Astrocyte of the cerebellum (primary cell): ENCODE measurements around the gene INTS11.

Experiments
- DNase-seq: peaks from one replicate; pipeline ENCODE4 v3.0.0-alpha.2; 2011; ENCODE audit warnings: low read depth
- H3K4me3 ChIP-seq: 2 replicates; pipeline ENCODE4 v1.5.1; 2011; ENCODE audit warnings: mild to moderate bottlenecking, low read depth, low read length, moderate library complexity
- in situ Hi-C: cut with HindIII; loops from 2 replicates; pipeline ENCODE4 v1.10.0; 2017; ENCODE audit warnings: low sequenced_read_pairs
- TF ChIP-seq, protein P1 (sequence below): IDR thresholded peaks from 2 replicates; pipeline ENCODE4 v1.5.1; 2012; ENCODE audit warnings: low read length, low read depth, moderate library complexity, mild to moderate bottlenecking; ENCODE audit errors: missing control alignments

INTS11 gene

DNA sequence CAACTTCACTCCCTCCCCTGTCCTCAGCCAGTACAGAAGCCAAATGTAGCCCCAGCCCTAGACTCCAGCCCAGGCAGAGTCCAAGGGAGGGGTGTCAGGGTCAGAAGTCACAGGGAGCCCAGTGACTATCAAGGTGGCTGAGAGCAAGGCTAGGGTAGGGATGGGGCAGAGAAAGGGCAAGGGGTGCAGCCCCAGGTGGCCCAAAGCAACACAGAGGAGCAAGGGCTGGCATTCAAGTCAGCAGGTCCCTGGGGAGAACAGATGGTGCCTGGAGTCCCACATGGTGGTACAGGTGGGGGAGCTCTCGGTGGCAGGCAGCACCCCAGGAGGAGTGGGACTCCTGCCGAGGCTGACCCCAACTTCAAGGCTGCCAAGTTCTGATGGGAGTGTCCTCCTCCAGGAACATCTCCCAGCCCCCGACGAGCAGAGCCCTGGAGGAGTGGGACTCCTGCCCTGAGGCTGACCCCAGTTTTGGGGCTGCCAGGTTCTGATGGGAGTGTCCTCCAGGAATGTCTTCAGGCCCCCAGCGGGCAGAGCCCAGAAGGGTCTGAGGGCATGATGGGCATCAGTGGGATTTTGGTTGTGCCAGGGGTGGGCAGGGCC, 28.4 kb upstream of the INTS11 start:
- TF ChIP-seq, protein P1, sequence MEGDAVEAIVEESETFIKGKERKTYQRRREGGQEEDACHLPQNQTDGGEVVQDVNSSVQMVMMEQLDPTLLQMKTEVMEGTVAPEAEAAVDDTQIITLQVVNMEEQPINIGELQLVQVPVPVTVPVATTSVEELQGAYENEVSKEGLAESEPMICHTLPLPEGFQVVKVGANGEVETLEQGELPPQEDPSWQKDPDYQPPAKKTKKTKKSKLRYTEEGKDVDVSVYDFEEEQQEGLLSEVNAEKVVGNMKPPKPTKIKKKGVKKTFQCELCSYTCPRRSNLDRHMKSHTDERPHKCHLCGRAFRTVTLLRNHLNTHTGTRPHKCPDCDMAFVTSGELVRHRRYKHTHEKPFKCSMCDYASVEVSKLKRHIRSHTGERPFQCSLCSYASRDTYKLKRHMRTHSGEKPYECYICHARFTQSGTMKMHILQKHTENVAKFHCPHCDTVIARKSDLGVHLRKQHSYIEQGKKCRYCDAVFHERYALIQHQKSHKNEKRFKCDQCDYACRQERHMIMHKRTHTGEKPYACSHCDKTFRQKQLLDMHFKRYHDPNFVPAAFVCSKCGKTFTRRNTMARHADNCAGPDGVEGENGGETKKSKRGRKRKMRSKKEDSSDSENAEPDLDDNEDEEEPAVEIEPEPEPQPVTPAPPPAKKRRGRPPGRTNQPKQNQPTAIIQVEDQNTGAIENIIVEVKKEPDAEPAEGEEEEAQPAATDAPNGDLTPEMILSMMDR = no peak
- no peak overlapping the region for H3K4me3 ChIP-seq
- DNase-seq = no peak
- in situ Hi-C loops = no loop called here

DNA sequence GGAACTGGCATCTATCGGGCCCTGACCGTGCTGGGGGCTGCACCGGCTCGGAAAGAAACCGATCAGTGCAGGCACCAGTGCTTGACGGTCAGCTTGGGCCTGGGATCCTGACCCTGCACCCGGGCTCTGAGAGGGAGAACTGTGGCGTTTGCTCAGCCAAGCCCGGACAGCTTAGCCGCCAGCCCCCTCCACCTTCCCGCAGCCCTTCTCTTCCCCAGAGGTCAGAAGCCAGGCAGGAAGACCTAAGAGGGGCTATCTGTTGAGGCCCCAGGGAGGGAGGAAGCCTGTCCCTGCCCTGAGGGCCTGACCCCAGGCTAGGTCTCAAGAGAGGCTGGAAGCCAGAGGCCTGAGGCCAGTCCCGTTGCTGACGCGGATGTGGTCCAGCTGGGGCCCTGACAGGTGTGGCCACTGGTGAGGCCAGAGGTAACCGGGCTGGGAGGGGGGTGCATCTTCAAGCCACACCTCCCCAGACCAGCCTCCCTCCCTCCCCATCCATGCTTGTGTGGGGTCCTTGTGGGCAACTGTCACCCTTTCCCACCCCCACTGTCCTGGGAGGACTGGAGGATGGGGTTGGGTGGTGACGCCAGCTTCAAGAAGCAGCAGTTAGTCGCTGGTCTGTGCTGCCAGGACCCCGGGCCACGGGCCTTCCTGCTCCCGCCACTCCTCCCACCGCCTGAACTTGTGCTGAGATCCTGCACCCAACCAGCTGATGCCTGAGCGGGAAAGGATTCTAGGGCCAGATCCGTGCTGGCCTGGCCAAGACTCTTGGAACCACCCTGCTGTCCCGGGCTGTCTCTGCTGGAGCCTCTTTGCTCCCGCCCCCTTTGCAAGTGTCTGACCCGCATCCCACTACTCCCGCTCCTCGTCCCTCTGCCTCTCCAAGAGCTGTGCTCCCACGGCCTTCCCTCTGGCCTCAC, 27.3 kb upstream of the INTS11 start:
- in situ Hi-C loops = no loop called here
- no peak for DNase-seq
- TF ChIP-seq, protein P1 = no peak
- H3K4me3 ChIP-seq = no peak overlapping the region

DNA sequence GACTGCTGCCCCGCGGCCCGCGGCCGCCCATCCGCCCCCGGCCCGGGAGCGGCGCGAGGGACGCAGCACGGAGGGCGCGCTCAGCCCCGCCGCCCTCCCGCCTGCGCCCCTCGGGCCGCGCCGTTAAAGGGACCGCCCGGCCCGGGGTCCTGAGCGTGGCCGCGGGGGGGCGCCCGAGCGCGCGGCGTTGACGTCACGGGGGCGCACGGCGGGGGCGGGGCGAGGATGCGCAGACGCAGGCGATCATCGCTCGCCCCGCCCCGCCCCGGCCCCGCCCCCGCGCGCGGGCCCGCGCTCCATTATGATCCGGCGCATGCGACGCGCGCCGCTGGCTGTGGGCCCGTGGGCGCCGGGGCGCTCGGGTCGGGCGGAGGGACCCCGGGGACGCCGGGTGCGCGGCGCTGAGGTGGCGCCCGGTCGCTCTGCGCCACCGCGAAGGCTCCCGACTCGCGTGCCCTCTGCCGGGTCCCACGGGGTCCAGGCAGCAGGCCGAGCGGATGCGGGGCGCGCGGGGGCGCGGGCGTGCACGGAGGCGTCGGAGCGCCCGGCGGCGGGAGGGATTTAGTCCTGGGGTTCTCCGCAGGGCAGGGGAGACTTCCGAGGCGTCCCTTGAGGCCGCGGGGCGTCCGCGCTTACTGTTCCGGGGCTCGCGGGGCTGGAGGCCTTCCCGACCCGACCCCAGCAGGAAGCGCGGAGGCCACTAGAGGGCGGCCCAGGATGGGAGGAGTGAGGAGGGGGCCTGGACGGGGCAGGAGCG, 25.0 kb upstream of the INTS11 start, which contains the start of gene DVL1:
DVL1 (minus strand) TSS at position 163 of the 757 bp plus-strand sequence. CDS start 353 bp downstream, outside the sequence.
- TF ChIP-seq, protein P1 = peak; percentile 41
- in situ Hi-C loops = no loop called here
- no peak for DNase-seq
- peak within 1 kb of the TSS; percentile 66 for H3K4me3 ChIP-seq

DNA sequence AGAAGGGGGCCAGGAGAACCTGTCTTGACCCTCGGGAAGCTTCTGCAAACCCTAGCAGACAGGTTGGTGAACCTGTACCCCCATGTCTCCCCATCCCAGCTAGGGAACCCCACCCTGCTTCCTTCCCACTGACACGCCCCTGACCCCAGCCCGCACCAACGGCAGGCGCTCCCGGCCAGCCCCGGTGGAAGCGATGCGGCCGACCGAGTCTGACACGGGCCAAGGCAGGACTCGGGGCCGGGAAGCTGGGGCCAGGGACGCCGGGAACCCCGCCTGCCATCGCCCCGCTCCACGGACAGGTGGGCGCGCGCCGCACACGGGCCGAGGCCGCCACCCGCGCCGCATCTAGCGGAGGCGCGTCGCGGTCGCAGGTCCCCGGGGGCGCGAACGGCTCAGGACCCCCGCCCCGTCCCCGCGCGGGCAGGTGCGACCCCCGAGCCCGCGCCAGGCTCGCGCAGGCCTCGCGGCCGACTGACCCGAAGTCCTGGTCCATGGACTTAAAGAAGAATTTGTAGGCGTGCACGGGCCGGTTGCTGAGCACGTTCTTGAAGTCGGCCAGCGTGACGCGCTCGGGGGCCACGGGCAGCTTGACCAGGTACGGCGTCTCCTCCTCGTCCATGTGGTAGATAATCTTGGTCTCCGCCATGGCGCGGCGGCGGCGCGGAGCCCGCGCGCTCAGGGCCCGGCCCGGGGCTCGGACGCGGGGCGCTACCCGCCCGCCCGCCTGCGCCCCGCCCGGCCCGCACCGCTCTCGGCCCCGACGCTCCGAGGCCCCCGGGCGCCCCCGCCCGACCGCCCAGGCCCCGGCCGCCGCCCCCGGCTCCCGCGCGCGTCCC, 24.2 kb upstream of the INTS11 start:
- TF ChIP-seq, protein P1 = no peak

DNA sequence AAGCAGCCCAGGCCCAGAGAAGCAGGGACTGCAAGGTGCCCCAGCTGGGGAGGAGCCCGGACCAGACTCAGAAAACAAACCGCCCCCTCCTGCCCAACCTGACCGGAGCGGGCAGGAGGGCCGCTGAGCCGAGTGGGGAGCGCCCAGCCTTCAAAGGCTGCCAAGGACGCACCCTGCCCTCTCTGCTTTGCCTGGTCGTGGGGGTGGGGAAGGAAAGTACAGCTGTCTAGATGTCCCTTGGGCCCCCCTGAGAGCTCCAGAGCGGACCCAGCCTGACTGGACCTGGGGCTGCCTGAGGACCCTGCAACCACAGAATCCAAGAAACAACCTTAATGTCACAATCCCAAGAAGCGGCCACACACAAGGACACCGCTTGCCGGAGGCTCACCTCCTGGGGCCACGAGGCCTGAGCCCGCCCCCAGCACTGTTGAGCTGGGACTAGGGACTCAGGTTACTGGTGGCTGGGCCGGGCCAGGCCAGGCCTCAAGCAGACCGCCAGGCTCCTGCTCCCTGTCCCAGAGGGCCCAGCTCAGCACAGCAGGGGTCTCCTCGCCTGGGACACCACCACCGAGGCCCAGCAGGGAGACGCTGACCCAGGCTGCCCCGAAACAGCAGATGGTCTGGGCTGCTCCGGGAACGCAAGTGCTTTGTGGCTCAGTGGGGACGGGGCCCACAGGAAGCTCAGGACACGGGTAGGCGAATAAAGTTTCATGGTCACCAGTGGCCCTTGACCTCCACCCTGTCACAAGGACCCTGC, 23.4 kb upstream of the INTS11 start:
- TF ChIP-seq, protein P1 = no peak
- DNase-seq = no peak
- in situ Hi-C loops = no loop called here
- peak overlapping the region; percentile 66 for H3K4me3 ChIP-seq

More for the DNA sequence above, 24.2 kb upstream of the INTS11 start:
- H3K4me3 ChIP-seq = peak overlapping the region; percentile 66
- DNase-seq = no peak
- in situ Hi-C loops = no loop called here
